ENCODE data around the gene EEIG1.

Gene EEIG1

GRCh38 chr9:127974769-127975261, 6.0 kb downstream of the EEIG1 start:
- no peak for DNase-seq (ENCODE audit: low read depth)

- no peak for DNase-seq (ENCODE audit: low read depth)
These were observed 6.6 kb downstream of the EEIG1 start for GRCh38 chr9:127974001-127974768.

- DNase-seq (ENCODE audit: low read depth) = no peak
These were observed 7.4 kb downstream of the EEIG1 start for GRCh38 chr9:127973169-127974000.

- DNase-seq (ENCODE audit: low read depth) = no peak
These were observed 8.4 kb downstream of the EEIG1 start for GRCh38 chr9:127972236-127972871.

- no peak for DNase-seq (ENCODE audit: low read depth)
These were observed 9.2 kb downstream of the EEIG1 start for GRCh38 chr9:127971357-127972235.

GRCh38 chr9:127970401-127971313, 10.1 kb downstream of the EEIG1 start:
- no peak for DNase-seq (ENCODE audit: low read depth)

GRCh38 chr9:127968700-127969383, 11.9 kb downstream of the EEIG1 start:
- DNase-seq (ENCODE audit: low read depth) = no peak

GRCh38 chr9:127968042-127968441, 12.7 kb downstream of the EEIG1 start:
- no peak for DNase-seq (ENCODE audit: low read depth)

GRCh38 chr9:127967151-127967809, 13.5 kb downstream of the EEIG1 start:
- DNase-seq (ENCODE audit: low read depth) = no peak

- no peak for DNase-seq (ENCODE audit: low read depth)
These were observed 14.2 kb downstream of the EEIG1 start for GRCh38 chr9:127966416-127967150.

- no peak for DNase-seq (ENCODE audit: low read depth)
These were observed 14.8 kb downstream of the EEIG1 start for GRCh38 chr9:127965953-127966352.

GRCh38 chr9:127963359-127964064, 17.3 kb downstream of the EEIG1 start:
- no peak for DNase-seq (ENCODE audit: low read depth)

- DNase-seq (ENCODE audit: low read depth) = no peak
These were observed 17.8 kb downstream of the EEIG1 start for GRCh38 chr9:127963041-127963358.

- no peak for DNase-seq (ENCODE audit: low read depth)
These were observed 18.5 kb downstream of the EEIG1 start for GRCh38 chr9:127962278-127962677.

- no peak for DNase-seq (ENCODE audit: low read depth)
These were observed 19.1 kb downstream of the EEIG1 start for GRCh38 chr9:127961613-127962155.

- DNase-seq (ENCODE audit: low read depth) = no peak
These were observed 19.7 kb downstream of the EEIG1 start for GRCh38 chr9:127961155-127961490.

GRCh38 chr9:127960410-127961154, 20.2 kb downstream of the EEIG1 start:
- DNase-seq (ENCODE audit: low read depth) = no peak

All from stimulated activated CD8-positive, alpha-beta memory T cell treated with anti-CD3 and anti-CD28 coated beads, Interleukin-15, amount 100 ng/mL, for 1 hour (primary cell).